ENCODE measurements around the gene SHANK1.
"Not testable (repeated sequence)": the region's sequence is repeated elsewhere in the genome, so short reads cannot be mapped to it uniquely, and the experiment has no call there.

The SHANK1 gene

GRCh38 chr19:50719566-50719965 is at the start of gene SHANK1:
TSS of gene SHANK1 (minus strand) at chr19:50719802. CDS start at chr19:50716919, 2,883 bp downstream.
- no peak for DNase-seq (ENCODE audit: low read depth)

DNA sequence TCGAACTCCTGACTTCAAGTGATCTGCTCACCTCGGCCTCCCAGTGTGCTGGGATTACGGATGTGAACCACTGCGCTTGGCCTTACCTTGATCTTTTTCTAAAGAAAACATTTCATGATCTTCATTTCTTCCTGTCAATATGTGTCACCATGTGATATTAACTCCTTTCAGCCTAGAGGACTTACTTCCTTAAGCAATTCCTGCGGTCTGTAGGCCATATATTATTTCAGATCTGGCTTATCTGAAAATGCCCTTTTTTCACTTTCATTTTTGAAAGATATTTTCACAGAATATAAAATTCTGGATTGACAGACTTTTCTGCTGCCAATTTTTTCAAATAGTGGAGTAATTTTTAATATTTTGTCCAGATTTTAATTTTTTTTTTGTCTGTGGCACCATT is 48.7 kb upstream of the SHANK1 start:
- no peak for DNase-seq (ENCODE audit: low read depth)

DNA sequence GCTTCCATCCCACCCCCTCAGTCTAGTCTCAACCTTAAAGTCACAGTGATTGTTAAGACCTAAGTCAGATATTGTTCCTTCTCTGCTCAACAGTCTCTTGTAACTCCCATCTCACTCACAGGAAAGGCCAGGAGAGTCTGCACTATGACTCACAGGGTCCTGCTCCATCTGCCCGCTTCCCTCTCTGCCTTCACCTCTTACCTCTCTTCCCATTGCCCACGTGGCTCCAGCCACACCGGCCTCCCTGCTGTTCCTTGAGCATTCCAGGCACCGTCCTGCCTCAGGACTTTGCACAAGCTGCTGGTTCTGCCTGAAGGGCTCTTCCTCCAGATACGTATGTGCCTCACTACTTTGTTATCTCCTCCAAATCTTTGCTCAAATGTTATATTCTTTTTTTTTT is 47.7 kb upstream of the SHANK1 start:
- not testable (repeated sequence) for DNase-seq (ENCODE audit: low read depth)

- DNase-seq (ENCODE audit: low read depth), result not testable (repeated sequence)
Measured at GRCh38 chr19:50766746-50767145, 47.1 kb upstream of the SHANK1 start.

DNA sequence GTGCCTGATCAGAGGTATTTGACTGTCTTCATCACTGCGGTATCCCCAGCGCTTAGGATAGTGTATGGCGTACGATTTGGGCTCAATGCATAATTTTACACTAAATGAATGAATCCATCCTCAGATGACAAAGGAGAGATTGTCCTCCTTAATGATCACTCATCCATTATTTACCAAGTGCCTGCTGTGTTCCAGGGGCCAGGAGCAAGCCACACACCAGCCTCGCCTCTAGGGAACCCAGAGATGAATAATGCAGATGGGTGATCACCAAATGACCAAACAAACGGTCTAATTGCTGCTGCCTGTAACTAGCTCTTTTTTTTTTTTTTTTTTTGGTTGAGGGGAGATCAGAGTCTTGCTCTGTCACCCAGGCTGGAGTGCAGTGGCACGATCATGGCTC is 44.8 kb upstream of the SHANK1 start:
- no peak for DNase-seq (ENCODE audit: low read depth)

DNA sequence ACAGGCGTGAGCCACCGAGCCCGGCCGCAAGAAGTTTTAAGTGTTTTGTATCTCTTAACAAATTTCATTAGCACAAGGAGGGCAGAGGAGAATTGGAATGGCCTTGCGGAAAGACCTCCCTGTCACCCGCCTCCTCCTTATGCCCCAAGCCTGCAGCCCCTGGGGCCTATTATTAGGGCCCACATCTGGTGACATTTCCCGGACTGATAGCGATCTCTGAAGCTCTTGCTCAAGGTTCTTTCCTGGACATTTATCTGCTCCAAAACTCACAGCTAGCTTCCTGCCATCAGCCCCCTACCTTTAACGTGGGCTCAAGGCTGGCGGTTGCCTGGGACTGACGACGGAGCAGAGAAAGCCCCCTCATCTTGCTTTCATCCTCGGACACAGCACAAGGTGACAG is 43.9 kb upstream of the SHANK1 start:
- DNase-seq (ENCODE audit: low read depth), result not testable (repeated sequence)

GRCh38 chr19:50761501-50761900 is 41.9 kb upstream of the SHANK1 start:
- DNase-seq (ENCODE audit: low read depth), result not testable (repeated sequence)

DNA sequence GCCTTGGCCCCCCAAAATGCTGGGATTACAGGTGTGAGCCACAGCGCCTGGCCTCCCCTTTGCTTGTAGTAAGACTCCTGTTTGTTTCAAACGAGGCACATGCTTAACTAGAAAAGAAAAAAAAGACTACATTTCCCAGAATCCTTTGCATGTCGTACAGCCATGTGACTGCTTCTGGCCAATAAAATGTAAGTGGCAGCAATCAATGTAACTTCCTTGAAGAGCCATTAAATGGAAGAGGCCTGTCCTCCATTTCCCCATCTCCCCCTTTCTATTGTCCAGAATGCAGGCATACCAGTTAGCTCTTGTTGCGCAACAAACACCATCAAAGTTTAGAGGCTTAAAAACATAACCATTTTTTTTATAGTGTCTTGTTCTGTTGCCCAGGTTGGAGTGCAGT is 40.3 kb upstream of the SHANK1 start:
- DNase-seq (ENCODE audit: low read depth), result no peak

DNA sequence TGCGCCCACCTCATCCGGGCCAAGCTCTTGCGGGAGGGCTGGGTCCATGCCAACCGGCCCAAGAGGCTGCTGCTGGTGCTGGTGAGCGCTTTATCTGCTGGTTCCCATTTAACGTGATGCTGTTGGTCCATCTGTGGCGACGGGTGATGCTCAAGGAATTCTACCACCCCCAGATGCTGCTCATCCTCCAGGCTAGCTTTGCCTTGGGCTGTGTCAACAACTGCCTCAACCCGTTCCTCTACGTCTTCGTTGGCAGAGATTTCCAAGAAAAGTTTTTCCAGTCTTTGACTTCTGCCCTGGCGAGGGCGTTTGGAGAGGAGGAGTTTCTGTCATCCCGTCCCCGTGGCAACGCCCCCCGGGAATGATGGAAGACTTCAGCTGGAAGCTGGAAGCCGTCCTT is 39.5 kb upstream of the SHANK1 start:
- not testable (repeated sequence) for DNase-seq (ENCODE audit: low read depth)

GRCh38 chr19:50757624-50758023 is 38.0 kb upstream of the SHANK1 start:
- DNase-seq (ENCODE audit: low read depth), result not testable (repeated sequence)

DNA sequence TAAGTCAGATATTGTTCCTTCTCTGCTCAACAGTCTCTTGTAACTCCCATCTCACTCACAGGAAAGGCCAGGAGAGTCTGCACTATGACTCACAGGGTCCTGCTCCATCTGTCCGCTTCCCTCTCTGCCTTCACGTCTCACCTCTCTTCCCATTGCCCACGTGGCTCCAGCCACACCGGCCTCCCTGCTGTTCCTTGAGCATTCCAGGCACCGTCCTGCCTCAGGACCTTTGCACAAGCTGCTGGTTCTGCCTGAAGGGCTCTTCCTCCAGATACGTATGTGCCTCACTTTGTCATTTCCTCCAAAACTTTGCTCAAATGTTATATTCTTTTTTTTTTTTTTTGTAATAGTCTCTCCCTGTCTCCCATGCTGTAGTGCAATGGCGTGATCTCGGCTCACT is 36.6 kb upstream of the SHANK1 start:
- not testable (repeated sequence) for DNase-seq (ENCODE audit: low read depth)

- DNase-seq (ENCODE audit: low read depth), result no peak
Measured at GRCh38 chr19:50753879-50754278, 34.3 kb upstream of the SHANK1 start.

GRCh38 chr19:50750010-50750409 is 30.4 kb upstream of the SHANK1 start:
- DNase-seq (ENCODE audit: low read depth), result no peak

- no peak for DNase-seq (ENCODE audit: low read depth)
Measured at GRCh38 chr19:50749490-50749889, 29.9 kb upstream of the SHANK1 start.

DNA sequence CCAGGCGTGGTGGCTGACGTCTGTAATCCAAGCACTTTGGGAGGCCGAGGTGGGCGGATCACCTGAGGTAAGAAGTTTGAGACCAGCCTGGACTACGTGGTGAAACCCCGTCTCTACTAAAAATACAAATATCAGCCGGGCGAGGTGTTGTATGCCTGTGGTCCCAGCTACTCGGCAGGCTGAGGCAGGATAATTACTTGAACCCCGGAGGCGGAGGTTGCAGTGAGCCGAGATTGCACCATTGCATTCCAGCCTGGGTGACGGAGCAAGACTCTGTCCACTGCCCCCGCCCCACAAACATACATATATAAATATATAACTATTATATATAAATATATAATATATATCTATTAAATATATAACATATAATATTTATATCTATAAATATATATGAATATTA is 27.5 kb upstream of the SHANK1 start:
- not testable (repeated sequence) for DNase-seq (ENCODE audit: low read depth)

- DNase-seq (ENCODE audit: low read depth), result no peak
Measured at GRCh38 chr19:50745221-50745620, 25.6 kb upstream of the SHANK1 start.

GRCh38 chr19:50743537-50743936 is 23.9 kb upstream of the SHANK1 start:
- DNase-seq (ENCODE audit: low read depth), result no peak

GRCh38 chr19:50741179-50741933 is 21.8 kb upstream of the SHANK1 start:
- DNase-seq (ENCODE audit: low read depth), result no peak

DNA sequence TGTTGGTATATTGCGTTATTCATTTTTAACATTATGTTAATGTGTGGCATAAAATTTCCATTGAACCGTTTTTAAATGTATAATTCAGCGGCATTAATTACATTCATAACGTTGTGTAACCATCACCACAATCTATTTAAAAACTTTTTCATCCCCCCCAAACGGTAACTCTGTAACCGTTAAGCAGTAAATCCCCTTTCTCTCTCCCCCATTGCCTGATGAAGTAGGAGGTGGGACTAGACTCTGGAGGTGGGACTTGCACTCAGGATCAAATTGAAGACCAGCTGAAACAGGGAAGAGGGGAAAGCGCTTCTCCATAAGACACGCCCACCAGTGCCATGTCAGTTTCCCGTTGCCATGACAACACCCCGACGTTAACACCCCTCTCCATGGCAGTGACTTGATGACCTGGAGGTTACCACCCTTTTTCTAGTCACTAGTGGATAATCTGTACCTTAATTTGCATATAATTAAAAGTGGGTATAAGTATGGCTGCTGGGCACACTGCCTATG is 20.4 kb upstream of the SHANK1 start:
- no peak for DNase-seq (ENCODE audit: low read depth)

DNA sequence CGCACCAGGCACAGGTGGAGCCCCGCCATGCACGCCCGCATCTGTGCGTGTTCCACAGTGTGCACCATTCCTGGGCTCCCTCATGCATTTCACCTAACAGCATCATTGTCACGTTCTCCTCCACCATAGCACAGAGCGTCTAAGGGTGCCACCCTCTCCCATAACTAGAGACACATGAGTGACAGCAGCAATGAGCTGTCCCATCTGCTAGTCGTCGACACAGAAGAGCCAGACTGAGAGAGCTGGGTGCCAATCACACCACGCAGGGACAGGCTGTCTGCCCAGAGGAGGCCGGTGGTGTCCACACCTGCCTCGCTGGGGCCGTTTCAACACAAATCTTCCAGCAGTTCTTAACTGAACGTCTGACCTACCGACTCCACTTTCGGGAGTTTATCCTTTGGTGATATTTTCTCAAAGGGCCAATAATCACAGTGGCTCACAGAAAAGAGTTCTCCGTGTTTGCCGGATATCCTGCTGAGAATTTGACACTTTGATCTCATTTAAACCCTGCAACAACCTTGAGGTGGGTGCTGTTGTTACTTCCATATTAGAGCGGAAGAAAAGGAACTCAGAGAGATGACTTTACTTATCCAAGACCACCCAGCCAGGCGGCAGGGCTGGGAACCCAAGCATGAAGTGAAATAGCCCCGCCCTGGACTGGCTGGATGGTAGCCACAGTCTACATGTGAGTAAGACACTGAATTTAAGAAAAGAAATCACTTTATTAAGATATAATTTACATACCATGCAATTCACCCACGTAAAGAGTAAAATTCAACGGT is 19.7 kb upstream of the SHANK1 start:
- DNase-seq (ENCODE audit: low read depth), result no peak

GRCh38 chr19:50736338-50736737 is 16.7 kb upstream of the SHANK1 start:
- DNase-seq (ENCODE audit: low read depth), result no peak

DNA sequence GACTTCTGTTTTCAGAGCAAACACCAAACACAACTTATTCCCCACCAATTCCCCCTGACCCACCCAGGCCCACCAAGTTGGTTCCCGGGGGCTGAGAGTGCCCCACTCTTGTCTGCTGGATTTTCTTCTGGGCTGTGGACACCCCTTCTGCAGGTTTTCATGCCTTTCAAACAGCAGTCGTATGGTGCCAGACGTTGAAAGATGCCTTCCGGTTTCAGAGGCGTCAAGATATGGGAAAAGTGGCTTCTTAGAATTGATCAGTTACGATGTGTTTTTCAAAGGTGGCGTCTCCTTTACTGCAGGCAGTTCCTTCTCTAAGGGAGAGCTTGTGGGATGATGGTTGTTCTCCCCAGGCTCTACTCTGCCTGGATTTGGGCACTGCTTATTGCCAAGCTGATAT is 16.3 kb upstream of the SHANK1 start:
- no peak for DNase-seq (ENCODE audit: low read depth)

GRCh38 chr19:50729894-50730293 is 10.3 kb upstream of the SHANK1 start:
- no peak for DNase-seq (ENCODE audit: low read depth)
